Measurements from ENCODE around the gene ACVR1B.

The ACVR1B gene

GRCh38 chr12:51917746-51918453, 33.6 kb upstream of the ACVR1B start:
- no peak for DNase-seq

GRCh38 chr12:51920046-51920445, 31.5 kb upstream of the ACVR1B start:
- DNase-seq = no peak

- DNase-seq = no peak
Observed at GRCh38 chr12:51921017-51921725, 30.3 kb upstream of the ACVR1B start.

- DNase-seq = no peak
Observed at GRCh38 chr12:51922146-51922545, 29.4 kb upstream of the ACVR1B start.

GRCh38 chr12:51922762-51923505, 28.6 kb upstream of the ACVR1B start:
- no peak for DNase-seq

- peak; percentile 69 for DNase-seq
Observed at GRCh38 chr12:51923506-51924365, 27.8 kb upstream of the ACVR1B start.

- no peak for DNase-seq
Observed at GRCh38 chr12:51924551-51925319, 26.8 kb upstream of the ACVR1B start.

GRCh38 chr12:51925346-51926063, 26.0 kb upstream of the ACVR1B start:
- no peak for DNase-seq

- DNase-seq = no peak
Observed at GRCh38 chr12:51926064-51926632, 25.4 kb upstream of the ACVR1B start.

GRCh38 chr12:51926718-51927117, 24.8 kb upstream of the ACVR1B start:
- DNase-seq = peak; percentile 74

GRCh38 chr12:51932218-51933076, 19.1 kb upstream of the ACVR1B start:
- DNase-seq = no peak

GRCh38 chr12:51934080-51934479, 17.4 kb upstream of the ACVR1B start:
- no peak for DNase-seq

GRCh38 chr12:51937926-51938325, 13.6 kb upstream of the ACVR1B start:
- no peak for DNase-seq

GRCh38 chr12:51938726-51939125, 12.8 kb upstream of the ACVR1B start:
- no peak for DNase-seq

GRCh38 chr12:51941011-51941581, 10.4 kb upstream of the ACVR1B start:
- no peak for DNase-seq

- DNase-seq = no peak
Observed at GRCh38 chr12:51941604-51942003, 9.9 kb upstream of the ACVR1B start.

- no peak for DNase-seq
Observed at GRCh38 chr12:51942056-51942455, 9.4 kb upstream of the ACVR1B start.

GRCh38 chr12:51942501-51943000, 8.9 kb upstream of the ACVR1B start:
- no peak for DNase-seq

GRCh38 chr12:51943346-51943745, 8.2 kb upstream of the ACVR1B start:
- DNase-seq = no peak

Measured in activated CD4-positive, alpha-beta T cell treated with anti-CD3 and anti-CD28 coated beads for 48 hours (primary cell).